NCI-H1105 (cell line): ENCODE results near the gene ZFHX3.

Experiments
- DNase-seq: peaks from one replicate; lab custom pipeline; 2025; lab: John Stamatoyannopoulos, UW

The ZFHX3 gene

GRCh38 chr16:73037845-73038570 is 9.9 kb downstream of the ZFHX3 start:
- no peak for DNase-seq

- no peak for DNase-seq
Observed at GRCh38 chr16:73037331-73037745, 10.6 kb downstream of the ZFHX3 start.

GRCh38 chr16:73036074-73036826 is 11.7 kb downstream of the ZFHX3 start:
- no peak for DNase-seq

- DNase-seq, result no peak
Observed at GRCh38 chr16:73034374-73034773, 13.6 kb downstream of the ZFHX3 start.

- DNase-seq, result no peak
Observed at GRCh38 chr16:73033271-73033998, 14.5 kb downstream of the ZFHX3 start.

DNA sequence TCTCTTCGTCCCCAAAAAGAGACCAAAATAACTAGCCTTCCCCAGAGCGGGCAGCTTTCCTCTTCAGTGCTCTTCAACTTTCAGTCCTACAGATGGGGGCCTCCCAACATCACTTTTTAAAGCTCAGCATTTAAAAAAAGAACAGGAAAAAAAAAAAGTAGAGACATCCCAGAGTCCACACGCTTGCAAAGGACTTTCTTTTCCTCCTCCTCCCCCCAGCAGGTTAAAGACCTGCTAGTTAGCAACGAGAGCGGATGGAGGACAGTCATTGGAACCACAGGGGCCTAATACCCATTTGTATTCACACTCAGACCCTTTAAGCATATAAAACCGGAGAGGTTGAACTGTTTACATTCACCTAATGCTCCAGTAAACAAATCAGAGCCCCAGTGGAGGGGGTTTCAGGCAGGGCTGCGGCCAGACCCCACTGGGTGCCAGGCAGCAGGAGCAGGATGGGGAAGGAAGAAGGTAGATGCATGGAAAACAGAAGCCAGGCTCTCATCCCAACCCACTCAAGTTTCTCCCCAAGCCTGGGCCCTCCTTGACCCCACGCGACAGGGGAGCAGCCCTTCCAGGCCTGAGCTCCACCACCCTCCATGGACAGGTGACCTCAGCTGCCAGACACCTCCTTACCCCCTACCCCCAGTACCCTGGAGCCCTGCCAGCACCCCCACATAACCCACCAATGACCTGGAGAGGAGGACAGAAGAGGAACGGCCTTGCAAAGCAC is 15.2 kb downstream of the ZFHX3 start:
- DNase-seq, result no peak

DNA sequence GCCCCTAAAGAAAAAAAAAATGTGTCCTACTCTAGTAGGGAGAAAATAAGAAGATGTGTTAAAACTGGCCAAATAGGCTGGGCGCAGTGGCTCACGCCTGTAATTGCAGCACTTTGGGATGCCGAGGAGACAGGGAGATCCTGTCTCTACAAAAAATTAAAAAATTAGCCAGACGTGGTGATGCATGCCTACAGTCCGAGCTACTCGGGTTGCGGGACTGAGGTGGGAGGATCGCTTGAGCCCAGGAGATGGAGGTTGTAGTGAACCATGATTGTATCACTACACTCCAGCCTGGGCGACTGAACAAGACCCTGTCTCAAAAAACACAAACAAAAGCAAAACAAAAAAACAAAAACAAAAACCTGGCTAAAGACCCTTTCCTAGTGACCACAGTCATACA is 15.9 kb downstream of the ZFHX3 start:
- no peak for DNase-seq

DNA sequence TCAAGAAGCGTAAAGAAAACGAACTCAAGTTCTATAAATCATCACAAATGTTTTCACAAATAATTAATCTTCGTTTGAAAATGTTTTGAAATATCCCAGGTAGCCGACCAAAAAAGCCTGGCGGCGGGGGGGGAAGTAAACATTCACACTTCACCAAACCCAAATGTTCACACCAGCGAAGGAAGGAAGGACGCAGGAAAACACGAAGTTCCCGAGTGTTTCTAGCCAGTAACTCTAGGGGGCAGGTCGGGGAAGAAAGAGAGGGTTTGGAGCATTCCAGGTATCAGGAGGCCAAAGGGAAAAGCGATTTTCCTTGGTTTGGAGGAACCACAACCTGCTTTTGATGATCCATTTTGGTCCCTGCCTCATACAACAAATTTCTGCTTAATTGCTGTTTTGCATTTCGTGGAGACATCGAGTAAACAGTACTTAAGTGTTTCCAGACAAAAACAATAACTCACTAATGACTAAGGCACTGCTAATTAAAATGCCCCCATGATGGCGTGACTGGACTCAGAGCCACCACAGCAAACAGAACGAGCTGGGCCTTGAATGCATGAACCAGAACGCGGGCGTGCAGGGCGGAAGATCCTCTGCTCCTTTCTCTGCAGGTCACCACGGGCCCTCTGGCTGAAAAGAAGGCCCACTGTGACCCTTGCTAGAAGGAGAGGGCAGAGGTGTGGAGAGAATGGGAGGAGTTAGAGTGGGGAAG is 16.6 kb downstream of the ZFHX3 start:
- no peak for DNase-seq

GRCh38 chr16:73028721-73029361 is 19.1 kb downstream of the ZFHX3 start:
- no peak for DNase-seq

DNA sequence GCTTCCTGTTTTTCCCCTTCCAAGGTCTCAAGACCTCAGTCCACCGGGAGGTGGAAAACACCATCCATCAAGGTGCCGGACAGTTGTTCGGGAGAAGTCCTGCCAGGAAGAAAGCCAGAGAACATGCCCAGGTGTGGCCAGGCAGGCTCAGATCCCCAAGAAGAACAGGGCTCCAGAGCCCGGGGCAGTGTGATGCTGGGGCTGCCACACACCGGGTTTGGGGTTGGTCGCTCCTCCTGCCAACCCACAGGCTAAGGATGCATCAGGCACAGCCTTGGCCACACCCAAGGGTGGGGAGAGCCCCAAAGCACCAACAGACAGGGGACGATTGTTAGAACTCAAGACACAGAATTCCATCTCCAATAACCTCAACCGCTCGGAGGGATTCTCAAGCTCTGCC is 19.7 kb downstream of the ZFHX3 start:
- no peak for DNase-seq

- no peak for DNase-seq
Observed at GRCh38 chr16:73027685-73028111, 20.2 kb downstream of the ZFHX3 start.

GRCh38 chr16:73026754-73027684 is 20.9 kb downstream of the ZFHX3 start:
- no peak for DNase-seq

- DNase-seq, result no peak
Observed at GRCh38 chr16:73025856-73026210, 22.1 kb downstream of the ZFHX3 start.

GRCh38 chr16:73025151-73025855 is 22.6 kb downstream of the ZFHX3 start:
- DNase-seq, result no peak

GRCh38 chr16:73024571-73025105 is 23.3 kb downstream of the ZFHX3 start:
- DNase-seq, result no peak

- no peak for DNase-seq
Observed at GRCh38 chr16:73023752-73024570, 24.0 kb downstream of the ZFHX3 start.

DNA sequence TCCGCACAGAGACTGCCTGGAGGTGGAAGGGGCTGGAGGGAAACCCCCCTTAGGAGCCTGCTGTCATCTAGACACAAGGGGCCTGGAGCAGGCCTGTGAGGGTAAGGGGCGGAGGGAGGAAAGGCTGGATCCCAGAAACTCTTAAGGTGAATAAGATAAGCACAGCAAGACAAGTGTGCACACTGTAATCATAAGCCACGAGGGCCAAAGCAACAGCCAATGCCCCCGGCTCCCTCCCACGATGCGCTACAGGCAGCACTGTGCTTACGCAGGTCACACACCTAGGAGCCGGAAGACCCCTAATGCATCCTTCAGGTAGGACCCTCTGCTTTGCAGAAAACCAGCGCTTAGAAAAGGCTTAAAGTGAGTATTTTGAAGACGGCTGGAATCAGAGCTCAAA is 24.6 kb downstream of the ZFHX3 start:
- no peak for DNase-seq

DNA sequence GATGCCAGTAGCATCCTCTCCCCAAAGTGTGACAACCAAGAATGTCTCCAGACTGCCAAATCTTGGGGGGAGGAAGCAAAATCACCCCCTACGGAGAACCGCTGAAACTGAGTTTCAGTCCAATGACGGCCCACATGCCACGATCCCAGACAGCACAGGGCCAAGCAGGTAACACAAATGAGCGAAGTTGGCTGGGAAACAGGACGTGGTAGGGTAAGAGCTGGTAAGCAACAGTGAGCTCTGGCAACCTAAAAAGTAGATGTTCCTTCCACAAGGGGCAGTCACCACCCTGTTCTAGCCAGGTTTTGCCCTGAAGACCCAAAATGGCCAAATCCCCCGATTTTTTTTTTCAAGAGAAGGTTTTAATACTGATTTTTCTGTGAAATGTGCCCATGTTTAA is 25.4 kb downstream of the ZFHX3 start:
- DNase-seq, result no peak
